Activated naive CD4-positive, alpha-beta T cell treated with anti-CD3 and anti-CD28 coated beads, Interleukin-2, amount 50 U/mL, for 24 hours (primary cell): ENCODE measurements around the gene CEP112.

ENCODE experiments used
- H3K27ac Mint-ChIP-seq: one replicate; pipeline ENCODE4 v1.8.0; 2021; ENCODE audit warnings: mild to moderate bottlenecking, mixed read lengths
- H3K27me3 Mint-ChIP-seq: one replicate; pipeline ENCODE4 v1.8.0; 2021; ENCODE audit warnings: mixed read lengths
- H3K36me3 Mint-ChIP-seq: one replicate; pipeline ENCODE4 v1.8.0; 2021; ENCODE audit warnings: mixed read lengths
- H3K4me1 Mint-ChIP-seq: one replicate; pipeline ENCODE4 v1.8.0; 2021; ENCODE audit warnings: mixed read lengths
- H3K4me3 Mint-ChIP-seq: one replicate; pipeline ENCODE4 v1.8.0; 2021; ENCODE audit warnings: mild to moderate bottlenecking, mixed read lengths
- H3K9me3 Mint-ChIP-seq: one replicate; pipeline ENCODE4 v1.8.0; 2021; ENCODE audit warnings: mixed read lengths

The CEP112 gene

GRCh38 chr17:66191593-66192377 is at the start of gene CEP112:
Gene CEP112 (minus strand): TSS chr17:66192133.
- Mint-ChIP-seq H3K27ac (peak within 1 kb of the TSS; percentile 68), H3K9me3 (no peaks in the 10 kb centered on the region), H3K4me3 (peak within 1 kb of the TSS; percentile 83), H3K4me1 (peaks cover 25% of the 10 kb centered on the region), H3K27me3 (no peaks in the 10 kb centered on the region), H3K36me3 (no peaks in the 10 kb centered on the region)

- Mint-ChIP-seq H3K27me3 (no peaks in the 10 kb centered on the region), H3K4me1 (peaks cover 11% of the 10 kb centered on the region), H3K9me3 (no peaks in the 10 kb centered on the region), H3K36me3 (no peaks in the 10 kb centered on the region), H3K4me3 (no peak overlapping the region), H3K27ac (no peak overlapping the region)
Measured at GRCh38 chr17:66240630-66241029, 48.7 kb upstream of the CEP112 start.

- Mint-ChIP-seq H3K36me3 (no peaks in the 10 kb centered on the region), H3K4me1 (peaks cover 5% of the 10 kb centered on the region), H3K27ac (no peak overlapping the region), H3K4me3 (no peak overlapping the region), H3K27me3 (no peaks in the 10 kb centered on the region), H3K9me3 (no peaks in the 10 kb centered on the region)
Measured at GRCh38 chr17:66240013-66240412, 48.1 kb upstream of the CEP112 start.

GRCh38 chr17:66235377-66235994 is 43.6 kb upstream of the CEP112 start:
- Mint-ChIP-seq H3K27ac (no peak overlapping the region), H3K4me3 (no peak overlapping the region), H3K27me3 (no peaks in the 10 kb centered on the region), H3K4me1 (peaks cover 14% of the 10 kb centered on the region), H3K9me3 (no peaks in the 10 kb centered on the region), H3K36me3 (peaks cover 2% of the 10 kb centered on the region)

GRCh38 chr17:66234611-66235010 is 42.7 kb upstream of the CEP112 start:
- Mint-ChIP-seq H3K27ac (no peak overlapping the region), H3K9me3 (no peaks in the 10 kb centered on the region), H3K4me1 (peaks cover 14% of the 10 kb centered on the region), H3K27me3 (no peaks in the 10 kb centered on the region), H3K4me3 (no peak overlapping the region), H3K36me3 (peaks cover 2% of the 10 kb centered on the region)

GRCh38 chr17:66233023-66233753 is 41.3 kb upstream of the CEP112 start:
- Mint-ChIP-seq H3K9me3 (no peaks in the 10 kb centered on the region), H3K27ac (peak overlapping the region; percentile 69)

GRCh38 chr17:66230922-66231591 is 39.1 kb upstream of the CEP112 start:
- H3K4me1 Mint-ChIP-seq, result peaks cover 14% of the 10 kb centered on the region
- no peak overlapping the region for H3K4me3 Mint-ChIP-seq
- H3K27ac Mint-ChIP-seq, result no peak overlapping the region
- no peaks in the 10 kb centered on the region for H3K9me3 Mint-ChIP-seq
- peaks cover 2% of the 10 kb centered on the region for H3K36me3 Mint-ChIP-seq
- no peaks in the 10 kb centered on the region for H3K27me3 Mint-ChIP-seq

More at GRCh38 chr17:66233023-66233753, 41.3 kb upstream of the CEP112 start:
- H3K36me3 Mint-ChIP-seq, result peaks cover 2% of the 10 kb centered on the region
- no peak overlapping the region for H3K4me3 Mint-ChIP-seq
- H3K4me1 Mint-ChIP-seq, result peaks cover 14% of the 10 kb centered on the region
- H3K27me3 Mint-ChIP-seq, result no peaks in the 10 kb centered on the region

- Mint-ChIP-seq H3K4me3 (no peak overlapping the region), H3K4me1 (peaks cover 14% of the 10 kb centered on the region), H3K9me3 (no peaks in the 10 kb centered on the region), H3K27me3 (peaks cover 3% of the 10 kb centered on the region), H3K36me3 (peaks cover 2% of the 10 kb centered on the region), H3K27ac (no peak overlapping the region)
Measured at GRCh38 chr17:66229783-66230538, 38.0 kb upstream of the CEP112 start.

- peaks cover 11% of the 10 kb centered on the region for H3K4me1 Mint-ChIP-seq
- peaks cover 3% of the 10 kb centered on the region for H3K27me3 Mint-ChIP-seq
- H3K36me3 Mint-ChIP-seq, result peaks cover 2% of the 10 kb centered on the region
- H3K9me3 Mint-ChIP-seq, result no peaks in the 10 kb centered on the region
- no peak within 1 kb of the TSS for H3K27ac Mint-ChIP-seq
- H3K4me3 Mint-ChIP-seq, result no peak within 1 kb of the TSS
Measured at GRCh38 chr17:66228887-66229782, 37.2 kb upstream of the CEP112 start, which contains the start of gene APOH. Gene APOH (minus strand): TSS chr17:66229415. CDS start chr17:66229379, 36 bp downstream.

- Mint-ChIP-seq H3K27me3 (peaks cover 6% of the 10 kb centered on the region), H3K4me3 (no peak overlapping the region), H3K9me3 (no peaks in the 10 kb centered on the region), H3K4me1 (no peaks in the 10 kb centered on the region), H3K36me3 (no peaks in the 10 kb centered on the region), H3K27ac (no peak overlapping the region)
Measured at GRCh38 chr17:66227212-66228045, 35.5 kb upstream of the CEP112 start.

- Mint-ChIP-seq H3K4me3 (no peak overlapping the region), H3K27ac (no peak overlapping the region), H3K4me1 (no peaks in the 10 kb centered on the region), H3K9me3 (no peaks in the 10 kb centered on the region), H3K36me3 (no peaks in the 10 kb centered on the region), H3K27me3 (peaks cover 6% of the 10 kb centered on the region)
Measured at GRCh38 chr17:66222798-66223350, 30.9 kb upstream of the CEP112 start.

GRCh38 chr17:66221755-66222530 is 30.0 kb upstream of the CEP112 start:
- H3K27me3 Mint-ChIP-seq, result peaks cover 6% of the 10 kb centered on the region
- no peaks in the 10 kb centered on the region for H3K4me1 Mint-ChIP-seq
- H3K9me3 Mint-ChIP-seq, result no peaks in the 10 kb centered on the region
- H3K36me3 Mint-ChIP-seq, result no peaks in the 10 kb centered on the region
- H3K27ac Mint-ChIP-seq, result no peak overlapping the region
- H3K4me3 Mint-ChIP-seq, result no peak overlapping the region
